ENCODE data around the gene CLCN6.

CLCN6 gene

DNA sequence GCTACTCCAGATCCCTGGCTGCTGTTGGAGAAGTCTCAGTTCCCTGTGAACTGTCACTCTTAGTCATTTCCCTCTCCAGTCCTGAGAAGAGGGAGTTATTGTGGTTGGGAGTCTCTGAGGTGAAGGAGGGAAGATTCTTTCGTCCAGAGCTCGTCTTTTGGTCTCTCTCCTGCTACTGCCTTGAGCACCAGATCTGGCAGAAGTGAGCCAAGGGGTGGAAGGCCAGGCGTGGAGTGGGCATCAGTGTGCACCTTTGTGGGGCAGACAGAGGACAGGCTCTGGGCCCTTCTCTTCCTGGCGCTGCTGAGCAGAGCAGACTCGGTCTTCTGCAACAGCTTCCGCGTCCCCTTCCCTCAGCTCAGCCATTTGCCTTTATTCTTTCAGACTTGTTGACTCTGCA lies 19.1 kb downstream of the CLCN6 start:
- no peak for DNase-seq (ENCODE audit: low spot score)

DNA sequence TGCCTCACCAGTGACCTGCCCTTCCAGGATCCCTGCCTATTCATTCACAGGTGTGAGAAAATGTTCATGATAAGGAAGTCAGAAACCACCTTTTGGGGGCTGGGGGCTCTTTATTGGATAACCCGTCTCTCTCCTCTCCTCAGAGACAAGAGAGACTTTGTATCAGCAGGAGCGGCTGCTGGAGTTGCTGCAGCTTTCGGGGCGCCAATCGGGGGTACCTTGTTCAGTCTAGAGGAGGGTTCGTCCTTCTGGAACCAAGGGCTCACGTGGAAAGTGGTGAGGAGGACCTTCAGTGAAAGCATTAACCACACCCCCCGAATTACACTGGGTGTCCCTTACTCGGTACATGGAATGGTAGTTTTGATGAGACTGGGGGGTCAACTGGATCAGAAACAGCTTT lies 21.0 kb downstream of the CLCN6 start:
- no peak for DNase-seq (ENCODE audit: low spot score)

DNA sequence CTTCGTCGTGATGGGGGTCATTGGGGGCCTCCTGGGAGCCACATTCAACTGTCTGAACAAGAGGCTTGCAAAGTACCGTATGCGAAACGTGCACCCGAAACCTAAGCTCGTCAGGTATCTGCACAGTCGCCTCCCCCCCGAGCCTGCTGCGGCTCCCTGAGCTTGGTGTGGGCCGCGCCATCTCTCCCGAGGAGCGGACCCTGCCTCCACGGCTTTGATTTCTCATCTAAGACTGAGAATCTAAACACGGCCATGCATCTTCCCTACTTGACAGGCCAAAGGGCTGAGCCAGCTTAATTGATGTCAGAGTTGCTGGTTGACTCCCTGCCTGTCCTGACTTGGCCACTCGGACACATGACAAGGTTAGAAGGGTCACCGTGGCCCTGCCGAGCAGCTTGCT lies 22.5 kb downstream of the CLCN6 start:
- DNase-seq (ENCODE audit: low spot score) = no peak

DNA sequence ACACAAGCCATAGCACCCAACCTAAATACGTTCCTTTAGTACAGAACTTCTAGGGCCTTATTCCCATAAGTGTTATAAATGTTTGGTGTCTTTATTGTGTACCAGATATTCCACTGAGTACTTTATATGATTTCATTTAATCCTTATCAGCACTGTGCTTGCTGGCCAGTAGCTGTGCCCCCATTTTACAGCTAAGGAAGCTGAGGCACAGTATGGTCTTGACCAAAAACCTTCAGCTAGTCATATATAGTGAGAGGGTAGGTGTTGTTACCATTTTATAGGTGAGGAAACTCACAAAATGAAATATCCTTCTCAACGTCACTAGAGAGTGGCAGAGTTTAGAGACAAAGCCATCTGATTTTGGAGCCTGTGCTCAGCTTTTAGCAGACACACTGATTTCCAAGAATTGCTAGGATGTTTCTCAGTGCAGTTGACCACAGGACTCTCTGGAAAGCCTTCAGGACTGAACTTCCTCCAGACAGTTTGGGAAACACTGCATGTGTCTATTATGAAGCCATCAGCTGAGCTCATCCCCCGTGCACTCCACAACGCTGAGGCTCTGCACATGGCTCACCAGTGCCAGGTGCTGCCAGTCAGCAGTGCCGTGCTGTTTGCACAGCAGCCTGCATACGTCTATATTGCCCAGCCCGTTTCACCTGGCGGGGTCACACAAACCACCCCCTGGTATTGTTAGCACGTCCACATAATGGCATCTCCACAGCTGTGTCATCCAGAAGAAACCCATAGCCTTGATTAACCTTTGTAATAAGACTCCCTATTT lies 26.1 kb downstream of the CLCN6 start:
- no peak for DNase-seq (ENCODE audit: low spot score)

DNA sequence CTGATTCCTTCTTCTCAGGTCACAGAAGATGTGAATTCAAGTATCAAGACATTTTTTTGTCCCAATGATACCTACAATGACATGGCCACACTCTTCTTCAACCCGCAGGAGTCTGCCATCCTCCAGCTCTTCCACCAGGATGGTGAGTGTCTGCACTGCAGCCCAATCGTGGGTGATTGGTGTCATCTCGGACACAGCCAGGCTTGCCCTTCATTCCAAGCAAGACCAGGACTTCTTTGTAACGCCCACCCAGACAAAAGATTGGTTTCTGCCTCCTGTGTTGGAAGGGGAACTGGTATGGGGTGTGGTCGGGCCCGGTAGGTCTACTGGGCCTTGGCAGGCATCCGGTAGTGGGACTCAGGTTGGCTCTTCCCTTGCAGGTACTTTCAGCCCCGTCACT lies 27.5 kb downstream of the CLCN6 start:
- no peak for DNase-seq (ENCODE audit: low spot score)

DNA sequence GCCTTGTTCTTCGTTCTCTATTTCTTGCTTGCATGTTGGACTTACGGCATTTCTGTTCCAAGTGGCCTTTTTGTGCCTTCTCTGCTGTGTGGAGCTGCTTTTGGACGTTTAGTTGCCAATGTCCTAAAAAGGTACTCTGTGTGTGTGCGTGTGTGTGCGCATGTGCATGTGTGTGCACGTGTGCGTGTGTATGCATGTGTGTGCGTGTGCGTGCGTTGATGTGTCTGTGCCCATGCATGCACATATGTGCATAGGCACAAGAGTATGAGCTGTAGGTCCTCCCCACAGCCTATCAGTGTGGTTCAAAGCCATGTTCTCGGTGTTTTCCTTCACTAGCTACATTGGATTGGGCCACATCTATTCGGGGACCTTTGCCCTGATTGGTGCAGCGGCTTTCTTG lies 27.9 kb downstream of the CLCN6 start:
- DNase-seq (ENCODE audit: low spot score) = no peak

DNA sequence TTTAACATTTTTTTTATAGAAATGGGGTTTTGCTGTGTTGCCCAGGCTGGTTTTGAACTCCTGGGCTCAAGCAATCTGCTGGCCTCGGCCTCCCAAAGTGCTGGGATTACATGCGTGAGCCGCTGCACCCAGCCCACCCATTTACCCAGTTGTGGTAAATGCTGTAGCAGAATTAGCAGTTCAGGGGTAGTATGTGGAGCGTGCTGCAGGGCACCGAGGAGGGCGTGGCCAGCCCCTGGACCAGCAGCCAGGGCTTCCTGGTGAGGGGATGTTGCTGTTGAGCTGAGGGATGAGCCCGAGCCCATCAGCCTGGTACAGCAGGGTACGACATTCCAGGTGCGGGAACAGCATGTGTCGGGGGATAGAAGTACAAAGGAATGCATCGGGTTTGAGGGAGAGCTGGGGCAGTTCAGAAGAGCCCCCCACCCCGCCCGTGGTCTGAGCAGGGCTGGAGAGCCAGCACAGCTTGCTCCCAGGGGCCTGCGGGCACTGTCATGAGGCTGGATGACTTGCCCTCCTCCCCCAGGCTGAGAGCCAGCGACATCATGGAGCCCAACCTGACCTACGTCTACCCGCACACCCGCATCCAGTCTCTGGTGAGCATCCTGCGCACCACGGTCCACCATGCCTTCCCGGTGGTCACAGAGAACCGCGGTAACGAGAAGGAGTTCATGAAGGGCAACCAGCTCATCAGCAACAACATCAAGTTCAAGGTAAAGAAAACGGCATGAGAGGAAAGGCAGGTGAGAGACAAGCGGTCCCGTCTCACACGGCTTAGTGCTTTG lies 29.6 kb downstream of the CLCN6 start:
- DNase-seq (ENCODE audit: low spot score) = no peak

DNA sequence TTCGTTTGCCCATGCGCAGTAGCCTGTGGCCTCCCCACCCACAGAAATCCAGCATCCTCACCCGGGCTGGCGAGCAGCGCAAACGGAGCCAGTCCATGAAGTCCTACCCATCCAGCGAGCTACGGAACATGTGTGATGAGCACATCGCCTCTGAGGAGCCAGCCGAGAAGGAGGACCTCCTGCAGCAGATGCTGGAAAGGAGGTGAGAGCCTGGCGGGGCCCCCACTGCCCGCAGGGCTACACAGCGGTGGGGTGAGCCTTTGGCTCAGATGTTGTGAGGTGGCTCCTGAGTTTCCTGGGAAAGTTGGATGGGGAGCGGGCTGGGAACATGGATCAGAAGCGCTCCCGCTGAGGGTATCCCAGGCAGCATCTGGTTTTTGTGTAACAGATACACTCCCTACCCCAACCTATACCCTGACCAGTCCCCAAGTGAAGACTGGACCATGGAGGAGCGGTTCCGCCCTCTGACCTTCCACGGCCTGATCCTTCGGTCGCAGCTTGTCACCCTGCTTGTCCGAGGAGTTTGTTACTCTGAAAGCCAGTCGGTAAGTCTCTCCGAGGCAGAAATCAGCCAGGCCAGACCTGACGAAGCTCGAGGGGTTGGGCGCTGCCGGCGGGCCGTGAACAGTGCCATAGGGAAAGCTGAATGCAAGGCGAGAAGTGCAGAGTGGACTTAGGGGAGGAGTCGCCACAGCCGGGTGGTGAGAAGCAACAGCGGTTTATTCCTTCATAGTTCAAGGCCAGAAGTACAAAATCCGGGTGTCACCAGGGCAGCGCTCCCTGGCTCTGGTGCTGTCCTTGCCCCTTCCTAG lies 31.2 kb downstream of the CLCN6 start:
- no peak for DNase-seq (ENCODE audit: low spot score)

DNA sequence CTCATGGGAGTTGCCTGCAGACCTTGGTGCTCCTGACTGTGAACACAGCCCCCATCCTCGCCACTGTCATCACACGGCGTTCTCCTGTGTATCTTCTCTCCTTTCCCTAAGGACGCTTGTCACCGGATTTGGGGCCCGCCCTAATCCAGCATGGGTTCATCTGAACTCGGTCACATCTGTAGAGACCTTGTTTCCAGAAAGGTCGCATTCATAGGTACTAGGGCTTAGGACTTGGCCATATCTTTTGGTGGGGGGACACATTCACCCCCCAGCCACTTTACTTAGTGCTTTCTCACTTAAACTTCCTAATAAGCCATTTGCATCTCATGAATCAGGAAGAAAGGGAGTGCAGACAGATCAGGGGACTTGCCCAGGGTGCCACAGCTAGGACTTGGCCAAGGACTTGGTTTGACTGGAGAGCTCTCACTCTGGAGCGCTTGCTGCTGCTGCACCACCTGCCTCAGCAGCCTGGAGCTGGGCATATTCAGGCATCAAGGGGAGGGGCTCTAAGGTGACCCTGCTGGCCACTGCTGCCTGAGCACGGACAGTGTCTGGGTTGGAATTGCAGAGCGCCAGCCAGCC lies 31.9 kb downstream of the CLCN6 start:
- DNase-seq (ENCODE audit: low spot score) = no peak

DNA sequence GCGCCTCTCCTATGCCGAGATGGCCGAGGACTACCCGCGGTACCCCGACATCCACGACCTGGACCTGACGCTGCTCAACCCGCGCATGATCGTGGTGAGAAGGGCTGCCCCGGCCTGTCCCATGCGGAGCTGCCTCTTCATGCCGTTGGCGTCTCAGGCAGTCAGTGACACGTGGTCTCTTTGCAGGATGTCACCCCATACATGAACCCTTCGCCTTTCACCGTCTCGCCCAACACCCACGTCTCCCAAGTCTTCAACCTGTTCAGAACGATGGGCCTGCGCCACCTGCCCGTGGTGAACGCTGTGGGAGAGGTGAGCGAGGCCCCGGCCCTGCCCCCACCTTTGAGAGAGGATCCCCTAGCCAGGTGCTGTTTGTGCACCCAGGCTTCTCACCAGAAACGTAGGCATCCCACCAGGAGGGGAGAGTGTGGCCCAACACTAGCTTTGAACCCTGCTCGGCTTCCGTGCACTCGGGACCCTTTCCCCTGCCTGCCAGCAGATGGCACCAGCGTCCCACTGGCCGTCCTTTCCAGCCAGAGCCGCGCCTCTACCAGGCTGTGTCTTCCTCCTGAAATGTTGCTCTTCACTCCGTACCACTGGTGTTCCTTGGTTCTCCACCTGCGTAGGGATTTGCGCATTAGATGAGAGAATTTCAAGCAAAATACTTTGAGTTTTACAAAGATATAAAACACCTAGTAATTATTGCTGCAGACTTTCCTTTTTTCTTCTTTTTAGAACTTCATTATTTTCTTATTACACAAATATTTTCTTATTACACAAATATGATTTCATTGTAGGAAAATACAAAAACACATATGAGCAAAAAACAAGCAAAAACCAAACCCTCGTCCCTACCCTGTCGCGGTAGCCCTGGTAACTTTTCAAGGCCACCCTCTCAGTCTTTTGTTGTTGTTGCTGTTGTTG lies 32.6 kb downstream of the CLCN6 start:
- peak; percentile 94 for DNase-seq (ENCODE audit: low spot score)

DNA sequence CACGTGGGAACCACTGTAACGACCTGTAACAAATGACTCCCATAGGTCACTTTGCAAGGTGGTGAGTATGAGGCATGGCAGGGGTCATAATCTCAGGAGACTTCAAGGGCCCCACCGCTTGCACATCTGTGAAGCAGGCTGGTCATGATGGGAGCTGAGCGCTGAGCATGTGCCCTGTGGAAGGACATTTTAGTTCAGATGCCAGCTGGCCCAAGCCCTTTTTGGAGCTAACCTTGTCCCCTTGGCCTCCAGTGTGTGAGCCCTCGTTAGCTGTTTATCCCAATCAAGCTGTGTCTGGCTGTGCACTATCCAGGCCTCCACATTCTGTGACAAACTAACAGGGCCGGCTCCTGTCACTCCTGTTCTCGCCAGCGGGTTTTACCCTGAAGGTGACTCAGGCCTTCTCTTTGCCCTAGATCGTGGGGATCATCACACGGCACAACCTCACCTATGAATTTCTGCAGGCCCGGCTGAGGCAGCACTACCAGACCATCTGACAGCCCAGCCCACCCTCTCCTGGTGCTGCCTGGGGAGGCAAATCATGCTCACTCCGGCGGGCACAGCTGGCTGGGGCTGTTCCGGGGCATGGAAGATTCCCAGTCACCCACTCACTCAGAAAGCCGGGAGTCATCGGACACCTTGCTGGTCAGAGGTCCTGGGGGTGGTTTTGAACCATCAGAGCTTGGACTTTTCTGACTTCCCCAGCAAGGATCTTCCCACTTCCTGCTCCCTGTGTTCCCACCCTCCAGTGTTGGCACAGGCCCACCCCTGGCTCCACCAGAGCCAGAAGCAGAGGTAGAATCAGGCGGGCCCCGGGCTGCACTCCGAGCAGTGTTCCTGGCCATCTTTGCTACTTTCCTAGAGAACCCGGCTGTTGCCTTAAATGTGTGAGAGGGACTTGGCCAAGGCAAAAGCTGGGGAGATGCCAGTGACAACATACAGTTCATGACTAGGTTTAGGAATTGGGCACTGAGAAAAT lies 34.0 kb downstream of the CLCN6 start:
- DNase-seq (ENCODE audit: low spot score) = no peak

DNA sequence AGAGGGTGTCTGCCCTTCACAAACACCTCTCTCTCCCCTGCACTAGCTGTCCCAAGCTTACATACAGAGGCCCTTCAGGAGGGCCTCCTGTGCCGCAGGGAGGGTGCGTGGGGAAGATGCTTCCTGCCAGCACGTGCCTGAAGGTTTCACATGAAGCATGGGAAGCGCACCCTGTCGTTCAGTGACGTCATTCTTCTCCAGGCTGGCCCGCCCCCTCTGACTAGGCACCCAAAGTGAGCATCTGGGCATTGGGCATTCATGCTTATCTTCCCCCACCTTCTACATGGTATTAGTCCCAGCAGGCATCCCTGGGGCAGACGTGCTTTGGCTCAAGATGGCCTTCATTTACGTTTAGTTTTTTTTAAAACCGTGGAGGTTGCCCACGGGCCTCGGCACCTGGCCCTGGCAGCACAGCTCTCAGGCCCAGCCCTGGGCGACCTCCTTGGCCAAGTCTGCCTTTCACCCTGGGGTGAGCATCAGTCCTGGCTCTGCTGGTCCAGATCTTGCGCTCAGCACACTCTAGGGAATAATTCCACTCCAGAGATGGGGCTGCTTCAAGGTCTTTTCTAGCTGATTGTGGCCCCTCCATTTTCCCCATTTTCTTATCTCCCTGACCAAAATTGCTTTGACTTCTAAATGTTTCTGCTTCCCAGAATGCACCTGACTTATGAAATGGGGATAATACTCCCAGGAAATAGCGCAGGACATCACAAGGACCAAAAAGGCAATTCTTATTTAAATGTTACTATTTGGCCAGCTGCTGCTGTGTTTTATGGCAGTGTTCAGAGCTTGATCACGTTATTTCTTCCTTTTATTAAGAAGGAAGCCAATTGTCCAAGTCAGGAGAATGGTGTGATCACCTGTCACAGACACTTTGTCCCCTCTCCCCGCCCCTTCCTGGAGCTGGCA lies 35.5 kb downstream of the CLCN6 start:
- no peak for DNase-seq (ENCODE audit: low spot score)

DNA sequence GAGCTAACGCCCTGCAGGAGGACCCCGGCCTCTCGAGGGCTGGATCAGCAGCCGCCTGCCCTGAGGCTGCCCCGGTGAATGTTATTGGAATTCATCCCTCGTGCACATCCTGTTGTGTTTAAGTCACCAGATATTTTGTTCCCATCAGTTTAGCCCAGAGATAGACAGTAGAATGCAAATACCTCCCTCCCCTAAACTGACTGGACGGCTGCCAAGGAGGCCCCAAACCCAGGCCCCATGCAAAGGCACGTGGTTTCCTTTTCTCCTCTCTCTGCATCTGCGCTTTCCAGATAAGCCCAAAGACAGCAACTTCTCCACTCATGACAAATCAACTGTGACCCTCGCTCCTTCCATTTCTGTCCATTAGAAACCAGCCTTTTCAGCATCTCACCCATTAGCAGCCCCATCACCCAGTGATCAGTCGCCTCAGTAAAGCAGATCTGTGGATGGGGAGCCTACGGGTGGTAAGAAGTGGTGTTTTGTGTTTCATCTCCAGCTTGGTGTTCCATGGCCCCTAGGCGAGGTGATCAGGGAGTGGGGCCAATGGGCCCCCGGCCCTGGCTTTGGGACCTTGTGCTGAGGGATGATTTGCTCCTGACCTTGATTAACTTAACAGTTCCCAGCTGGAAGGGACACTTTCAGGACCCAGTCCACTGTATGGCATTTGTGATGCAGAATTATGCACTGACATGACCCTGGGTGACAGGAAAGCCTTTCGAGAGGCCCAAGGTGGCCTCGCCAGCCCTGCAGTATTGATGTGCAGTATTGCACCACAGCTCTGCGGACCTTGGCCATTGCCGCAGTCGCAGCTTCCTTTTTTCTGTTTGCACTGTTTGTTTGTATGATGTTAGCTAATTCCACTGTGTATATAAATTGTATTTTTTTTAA lies 36.4 kb downstream of the CLCN6 start:
- no peak for DNase-seq (ENCODE audit: low spot score)

DNA sequence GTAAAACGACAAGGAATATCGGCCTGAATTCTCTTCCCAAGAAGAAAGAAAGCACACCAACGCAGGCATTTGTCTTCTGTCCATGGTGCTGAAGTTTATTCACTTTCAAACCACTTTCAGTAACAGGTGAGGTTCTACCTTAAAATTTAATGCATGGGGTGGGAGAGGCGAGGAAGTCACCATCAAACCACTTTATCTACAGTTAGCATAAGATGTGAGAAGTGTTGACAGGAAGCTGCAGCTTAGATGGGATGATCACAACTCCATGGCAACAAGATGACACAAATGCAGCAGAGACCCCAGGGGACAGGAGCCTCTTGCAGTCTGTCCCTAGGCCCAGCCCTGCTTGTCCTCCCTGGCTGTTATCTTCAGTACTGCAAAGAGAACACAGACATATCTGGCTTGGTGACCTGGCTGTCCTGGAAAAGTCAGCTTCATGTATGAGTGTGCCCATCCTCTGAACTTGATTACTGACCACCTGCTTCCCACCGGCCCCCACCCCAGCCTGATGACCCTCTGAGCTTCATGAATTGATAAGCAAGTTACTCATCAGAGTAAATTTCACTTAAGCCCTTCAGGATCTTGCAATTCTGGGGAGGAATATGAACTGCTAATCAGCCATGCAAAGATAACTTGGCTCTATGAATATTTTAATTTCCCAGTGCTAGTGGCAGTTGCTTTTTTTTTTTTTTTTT lies 39.8 kb downstream of the CLCN6 start:
- DNase-seq (ENCODE audit: low spot score) = peak; percentile 45

DNA sequence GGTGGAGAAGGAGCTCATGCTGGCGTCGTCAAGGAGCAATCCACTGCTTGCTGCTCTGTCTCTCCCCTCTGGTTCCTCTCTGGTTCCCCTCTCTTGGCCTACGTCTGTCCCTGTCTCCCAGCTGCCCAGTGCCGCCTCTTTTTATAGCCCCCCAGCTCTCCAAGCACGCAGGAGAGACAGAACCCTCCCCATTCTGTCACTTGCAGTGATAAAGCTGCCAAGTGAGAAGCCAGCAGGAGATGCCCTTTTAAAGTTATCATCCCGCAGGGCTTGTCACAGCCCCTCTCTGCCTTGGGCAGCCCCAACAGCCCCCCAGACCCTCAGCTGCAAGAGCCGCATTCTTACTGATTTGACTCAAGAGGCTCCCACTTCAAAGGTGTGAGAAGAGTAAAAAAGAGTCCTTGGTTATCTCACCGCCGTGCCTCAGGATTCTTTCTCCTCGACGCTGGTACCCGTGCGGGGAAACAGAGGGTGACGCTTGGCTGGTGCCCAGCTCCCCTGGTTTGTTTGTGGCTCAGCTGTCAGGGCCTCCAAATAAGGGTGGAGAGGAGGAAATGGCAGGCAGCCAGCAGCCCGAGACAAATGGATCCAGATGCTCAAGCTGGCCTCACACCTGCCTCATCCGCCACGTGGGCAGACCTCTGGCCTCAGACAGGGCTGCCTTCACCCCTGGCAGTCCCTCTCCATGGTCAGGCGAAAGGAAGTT lies 41.8 kb downstream of the CLCN6 start, which contains the start of gene NPPA:
NPPA (minus strand) TSS at position 117 of the 706 bp plus-strand sequence; CDS start at position 18, 99 bp downstream.
- peak; percentile 48 for DNase-seq (ENCODE audit: low spot score)

DNA sequence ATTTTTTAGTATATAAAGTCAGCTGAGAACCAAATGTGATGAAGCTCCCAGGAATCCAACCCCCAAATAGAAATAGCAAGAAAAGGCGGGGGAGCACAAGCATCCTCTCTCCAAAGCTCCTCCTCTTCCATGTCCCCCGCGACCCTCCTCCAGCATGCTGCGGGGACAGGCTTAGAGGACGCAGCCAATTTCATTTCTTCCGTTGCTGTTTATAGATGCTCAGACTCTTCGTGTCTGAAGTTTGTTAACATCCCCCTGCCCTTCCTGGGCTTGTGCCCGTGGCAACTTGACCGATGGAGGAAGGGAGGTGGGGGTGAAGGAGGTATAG lies 42.3 kb downstream of the CLCN6 start:
- DNase-seq (ENCODE audit: low spot score) = no peak

DNA sequence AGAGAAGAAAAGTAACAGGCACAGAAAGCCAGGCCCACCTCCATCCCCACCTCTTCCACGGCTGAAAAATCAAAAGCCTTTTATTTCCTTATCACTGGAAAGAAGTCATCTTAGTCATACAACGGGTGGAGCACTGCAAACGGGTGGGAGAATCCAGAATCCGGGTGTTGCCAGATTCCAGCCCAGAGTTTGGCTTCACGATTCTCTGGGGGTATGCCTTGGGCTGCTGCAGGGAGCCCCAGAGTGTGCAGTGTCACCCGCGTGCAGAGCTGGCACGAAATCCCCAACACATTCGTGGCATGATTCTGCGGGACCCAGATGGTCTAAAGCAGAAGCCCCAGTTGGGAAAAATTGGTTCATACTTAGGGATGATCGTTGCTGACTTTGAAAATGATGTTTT lies 44.2 kb downstream of the CLCN6 start:
- DNase-seq (ENCODE audit: low spot score) = no peak
